Liver (tissue), 3 donors: ENCODE results near the gene TEX29.

ENCODE experiments used
- CTCF ChIP-seq: fragments of 150-350 bp; IDR thresholded peaks from 2 replicates; pipeline ENCODE4 v1.5.1; 2017; ENCODE audit warnings: improper control_type of control experiment, low read depth, low read length; ENCODE audit not compliant: missing input control
- FOXA1 ChIP-seq: IDR thresholded peaks from 2 replicates; pipeline ENCODE4 v1.6.1; 2016; ENCODE audit warnings: antibody characterized with exemption
- HNF4A ChIP-seq, 2 donors: conservative IDR thresholded peaks; 2 replicates each; pipeline ENCODE4 v1.6.1; 2016; ENCODE audit warnings: antibody characterized with exemption in 2 of 2, mild to moderate bottlenecking in 2 of 2
- NR2F2 ChIP-seq: IDR thresholded peaks from 2 replicates; pipeline ENCODE4 v1.6.1; 2016; ENCODE audit warnings: antibody characterized with exemption
- RAD21 ChIP-seq, 2 donors: IDR thresholded peaks; 2 replicates each; pipeline ENCODE4 v1.6.1; 2016; ENCODE audit warnings: antibody characterized with exemption in 2 of 2, mild to moderate bottlenecking in 2 of 2
- REST ChIP-seq: IDR thresholded peaks from 2 replicates; pipeline ENCODE4 v1.6.1; 2016; ENCODE audit warnings: antibody characterized with exemption, mild to moderate bottlenecking
- RXRA ChIP-seq, 2 donors: IDR thresholded peaks; 2 replicates each; pipeline ENCODE4 v1.6.1; 2017 to 2018; ENCODE audit warnings: antibody characterized with exemption in 2 of 2, mild to moderate bottlenecking in 1 of 2
- TAF1 ChIP-seq: conservative IDR thresholded peaks from 2 replicates; pipeline ENCODE4 v1.6.1; 2016; ENCODE audit warnings: antibody characterized with exemption, mild to moderate bottlenecking
- YY1 ChIP-seq: IDR thresholded peaks from 2 replicates; pipeline ENCODE4 v1.6.1; 2016; ENCODE audit warnings: antibody characterized with exemption, mild to moderate bottlenecking
- ZBTB33 ChIP-seq: IDR thresholded peaks from 2 replicates; pipeline ENCODE4 v1.6.1; 2016; ENCODE audit warnings: antibody characterized with exemption
- donor health status: healthy.
- donor health status: healthy.

GRCh38 chr13:111322001-111322915, 1.8 kb downstream of the TEX29 start:
- TF ChIP-seq CTCF (no peak), YY1 (no peak), NR2F2 (no peak), FOXA1 (no peak), TAF1 (no peak), HNF4A (conservative IDR thresholded peaks at IDR 0.05) (no peak), RXRA (IDR thresholded peaks at IDR 0.05) (no peak), REST (no peak), RAD21 (IDR thresholded peaks at IDR 0.05) (no peak), ZBTB33 (no peak)
